Neural progenitor cell (in vitro differentiated cells): ENCODE measurements around the gene PCSK9. TPM values are rescaled to one million over a fixed set of nuclear protein-coding genes. Genes with fewer than 3 reads are reported as not detected.

Source experiments
- DNase-seq: peaks from one replicate; pipeline ENCODE4 v3.0.0-alpha.2; 2016; ENCODE audit warnings: low spot score
- H2AFZ ChIP-seq: fragments of 200-600 bp; sonication (generic); replicated peaks from 2 replicates; pipeline ENCODE4 v1.6.1; 2016; ENCODE audit warnings: antibody characterized with exemption
- H3F3A ChIP-seq: fragments of 200-600 bp; sonication (generic); 2 replicates; pipeline ENCODE4 v1.6.1; 2016; ENCODE audit warnings: antibody characterized with exemption, low read depth
- H3K27ac ChIP-seq: fragments of 200-600 bp; sonication (generic); 2 replicates; pipeline ENCODE4 v1.5.1; 2016; ENCODE audit warnings: mild to moderate bottlenecking
- H3K27me3 ChIP-seq: fragments of 200-600 bp; sonication (generic); 2 replicates; pipeline ENCODE4 v1.6.1; 2016; ENCODE audit warnings: mild to moderate bottlenecking, moderate library complexity
- H3K36me3 ChIP-seq: fragments of 200-600 bp; sonication (generic); 2 replicates; pipeline ENCODE4 v1.5.1; 2016
- H3K4me1 ChIP-seq: fragments of 200-600 bp; sonication (generic); 2 replicates; pipeline ENCODE4 v1.6.1; 2016; ENCODE audit warnings: mixed run types
- H3K4me2 ChIP-seq: fragments of 200-600 bp; sonication (generic); 2 replicates; pipeline ENCODE4 v1.6.1; 2016
- H3K4me3 ChIP-seq: fragments of 200-600 bp; sonication (generic); 2 replicates; pipeline ENCODE4 v1.5.1; 2016
- H3K79me2 ChIP-seq: fragments of 200-600 bp; sonication (generic); 2 replicates; pipeline ENCODE4 v1.6.1; 2016; ENCODE audit warnings: low read depth
- H3K9ac ChIP-seq: fragments of 200-600 bp; sonication (generic); 2 replicates; pipeline ENCODE4 v1.6.1; 2016
- H3K9me3 ChIP-seq: fragments of 200-600 bp; sonication (generic); 2 replicates; pipeline ENCODE4 v1.5.1; 2016; ENCODE audit warnings: low read depth
- H4K20me1 ChIP-seq: fragments of 200-600 bp; sonication (generic); 2 replicates; pipeline ENCODE4 v1.6.1; 2016; ENCODE audit warnings: low read depth
- H3K27ac Mint-ChIP-seq: 3 replicates; pipeline ENCODE4 v1.8.0; 2021; ENCODE audit warnings: mixed read lengths
- H3K27me3 Mint-ChIP-seq: 2 replicates; pipeline ENCODE4 v1.8.0; 2022; ENCODE audit warnings: low read depth, mild to moderate bottlenecking, inconsistent platforms, moderate library complexity, mixed read lengths; ENCODE audit not compliant: insufficient read depth
- H3K36me3 Mint-ChIP-seq: 3 replicates; pipeline ENCODE4 v1.8.0; 2021; ENCODE audit warnings: mixed read lengths
- H3K4me1 Mint-ChIP-seq: 3 replicates; pipeline ENCODE4 v1.8.0; 2021; ENCODE audit warnings: mixed read lengths
- H3K4me3 Mint-ChIP-seq: 3 replicates; pipeline ENCODE4 v1.8.0; 2021; ENCODE audit warnings: mild to moderate bottlenecking, moderate library complexity, mixed read lengths
- H3K9me3 Mint-ChIP-seq: 3 replicates; pipeline ENCODE4 v1.8.0; 2020; ENCODE audit warnings: mixed read lengths
- CTCF ChIP-seq: fragments of 200-600 bp; sonication (generic); IDR thresholded peaks from 2 replicates; pipeline ENCODE4 v1.5.1; 2017; ENCODE audit warnings: antibody characterized with exemption, mild to moderate bottlenecking
- EZH2 ChIP-seq: fragments of 200-600 bp; sonication (generic); IDR thresholded peaks from 2 replicates; pipeline ENCODE4 v1.6.1; 2017; ENCODE audit warnings: antibody characterized with exemption, mild to moderate bottlenecking, moderate library complexity
- EZH2phosphoT487 ChIP-seq: fragments of 200-600 bp; sonication (generic); IDR thresholded peaks from 2 replicates; pipeline ENCODE4 v1.6.1; 2017; ENCODE audit warnings: antibody characterized with exemption
- total RNA-seq: library from RNA; depleted of rRNA; stranded (reverse); fragments of >200 nt; gene quantifications from 2 replicates; pipeline ENCODE4 v1.2.3, GENCODE V29; 2015; ENCODE audit warnings: low replicate concordance

Gene PCSK9
- total RNA-seq, 1 donor from 2014 or later = 4.5 TPM

GRCh38 chr1:55010194-55010886 lies 29.0 kb upstream of the PCSK9 start:
- no peaks in the 10 kb centered on the region for H3K36me3 ChIP-seq
- H3K27ac ChIP-seq = no peak overlapping the region
- H3K4me3 ChIP-seq = no peak overlapping the region
- H3K4me2 ChIP-seq = no peak overlapping the region
- no peak overlapping the region for H2AFZ ChIP-seq
- DNase-seq = no peak
- Mint-ChIP-seq H3K9me3 (peaks cover 7% of the 10 kb centered on the region), H3K27me3 (peaks cover 16% of the 10 kb centered on the region), H3K4me1 (no peaks in the 10 kb centered on the region), H3K4me3 (no peak overlapping the region), H3K27ac (no peak overlapping the region), H3K36me3 (no peaks in the 10 kb centered on the region)
- no peaks in the 10 kb centered on the region for H3K27me3 ChIP-seq
- H3K9me3 ChIP-seq = no peaks in the 10 kb centered on the region
- H3K79me2 ChIP-seq = no peaks in the 10 kb centered on the region
- no peaks in the 10 kb centered on the region for H3F3A ChIP-seq
- TF ChIP-seq EZH2 = no peak
- no peak overlapping the region for H3K9ac ChIP-seq
- H4K20me1 ChIP-seq = no peaks in the 10 kb centered on the region
- no peaks in the 10 kb centered on the region for H3K4me1 ChIP-seq

- H3K27me3 Mint-ChIP-seq = peaks cover 16% of the 10 kb centered on the region
- H3K4me2 ChIP-seq = no peak overlapping the region
- H3K27ac ChIP-seq = no peak overlapping the region
- no peaks in the 10 kb centered on the region for H3F3A ChIP-seq
- H3K36me3 ChIP-seq = no peaks in the 10 kb centered on the region
- no peaks in the 10 kb centered on the region for H4K20me1 ChIP-seq
- no peak overlapping the region for H2AFZ ChIP-seq
- H3K9me3 Mint-ChIP-seq = peaks cover 7% of the 10 kb centered on the region
- no peaks in the 10 kb centered on the region for H3K79me2 ChIP-seq
- no peaks in the 10 kb centered on the region for H3K4me1 Mint-ChIP-seq
- H3K36me3 Mint-ChIP-seq = no peaks in the 10 kb centered on the region
- no peaks in the 10 kb centered on the region for H3K4me1 ChIP-seq
- H3K9ac ChIP-seq = no peak overlapping the region
- no peak overlapping the region for H3K27ac Mint-ChIP-seq
- no peak overlapping the region for H3K4me3 ChIP-seq
- H3K9me3 ChIP-seq = no peaks in the 10 kb centered on the region
- no peaks in the 10 kb centered on the region for H3K27me3 ChIP-seq
- DNase-seq = no peak
- TF ChIP-seq CTCF (peak; percentile 37), EZH2phosphoT487 (no peak)
- no peak overlapping the region for H3K4me3 Mint-ChIP-seq
Measured at GRCh38 chr1:55010887-55011217, 28.5 kb upstream of the PCSK9 start.

- Mint-ChIP-seq H3K9me3 (peaks cover 7% of the 10 kb centered on the region), H3K27me3 (peaks cover 16% of the 10 kb centered on the region), H3K36me3 (no peaks in the 10 kb centered on the region), H3K27ac (no peak overlapping the region), H3K4me3 (no peak overlapping the region), H3K4me1 (no peaks in the 10 kb centered on the region)
- Histone ChIP-seq H3K4me2 (no peak overlapping the region), H3F3A (no peaks in the 10 kb centered on the region), H4K20me1 (no peaks in the 10 kb centered on the region), H2AFZ (no peak overlapping the region), H3K4me1 (no peaks in the 10 kb centered on the region), H3K9ac (no peak overlapping the region), H3K9me3 (no peaks in the 10 kb centered on the region), H3K27ac (no peak overlapping the region), H3K27me3 (no peaks in the 10 kb centered on the region), H3K4me3 (no peak overlapping the region), H3K36me3 (no peaks in the 10 kb centered on the region), H3K79me2 (no peaks in the 10 kb centered on the region)
- TF ChIP-seq CTCF (no peak), EZH2 (no peak), EZH2phosphoT487 (no peak)
- DNase-seq = no peak
Measured at GRCh38 chr1:55012661-55013060, 26.7 kb upstream of the PCSK9 start.

- Histone ChIP-seq H3K4me3 (no peak overlapping the region), H4K20me1 (no peaks in the 10 kb centered on the region), H3K4me1 (no peaks in the 10 kb centered on the region), H3K27me3 (no peaks in the 10 kb centered on the region), H3K79me2 (no peaks in the 10 kb centered on the region), H2AFZ (no peak overlapping the region), H3K27ac (no peak overlapping the region), H3K4me2 (no peak overlapping the region), H3K9me3 (no peaks in the 10 kb centered on the region), H3K9ac (no peak overlapping the region), H3F3A (no peaks in the 10 kb centered on the region), H3K36me3 (no peaks in the 10 kb centered on the region)
- Mint-ChIP-seq H3K27ac (no peak overlapping the region), H3K9me3 (no peaks in the 10 kb centered on the region), H3K4me1 (no peaks in the 10 kb centered on the region), H3K36me3 (no peaks in the 10 kb centered on the region), H3K27me3 (peaks cover 8% of the 10 kb centered on the region), H3K4me3 (no peak overlapping the region)
- no peak for DNase-seq
- no peak for TF ChIP-seq EZH2phosphoT487
- no peak for TF ChIP-seq EZH2
- no peak for TF ChIP-seq CTCF
Measured at GRCh38 chr1:55015123-55015522, 24.2 kb upstream of the PCSK9 start.
